Activated T-cell treated with anti-CD3 and anti-CD28 coated beads, Interleukin-2, amount 50 U/mL, for 24 hours (primary cell): ENCODE results near the gene TMEM217.
A peak's percentile ranks its signal among the peaks of the same experiment; 100 is the strongest.
"Not testable (repeated sequence)": the region's sequence is repeated elsewhere in the genome, so short reads cannot be mapped to it uniquely, and the experiment has no call there.

Experiments
- DNase-seq: peaks from one replicate; pipeline ENCODE4 v3.0.0-alpha.2; 2020
- H3K27ac Mint-ChIP-seq: 2 replicates; pipeline ENCODE4 v1.8.0; 2020; ENCODE audit warnings: mild to moderate bottlenecking, mixed read lengths
- H3K27me3 Mint-ChIP-seq: 2 replicates; pipeline ENCODE4 v1.8.0; 2020; ENCODE audit warnings: mixed read lengths
- H3K36me3 Mint-ChIP-seq: 2 replicates; pipeline ENCODE4 v1.8.0; 2020; ENCODE audit warnings: low read depth, mixed read lengths
- H3K4me1 Mint-ChIP-seq: 2 replicates; pipeline ENCODE4 v1.8.0; 2020; ENCODE audit warnings: low read depth, mixed read lengths
- H3K4me3 Mint-ChIP-seq: 2 replicates; pipeline ENCODE4 v1.8.0; 2020; ENCODE audit warnings: mild to moderate bottlenecking, moderate library complexity, mixed read lengths
- H3K9me3 Mint-ChIP-seq: 2 replicates; pipeline ENCODE4 v1.8.0; 2020; ENCODE audit warnings: mixed read lengths

The TMEM217 gene

DNA sequence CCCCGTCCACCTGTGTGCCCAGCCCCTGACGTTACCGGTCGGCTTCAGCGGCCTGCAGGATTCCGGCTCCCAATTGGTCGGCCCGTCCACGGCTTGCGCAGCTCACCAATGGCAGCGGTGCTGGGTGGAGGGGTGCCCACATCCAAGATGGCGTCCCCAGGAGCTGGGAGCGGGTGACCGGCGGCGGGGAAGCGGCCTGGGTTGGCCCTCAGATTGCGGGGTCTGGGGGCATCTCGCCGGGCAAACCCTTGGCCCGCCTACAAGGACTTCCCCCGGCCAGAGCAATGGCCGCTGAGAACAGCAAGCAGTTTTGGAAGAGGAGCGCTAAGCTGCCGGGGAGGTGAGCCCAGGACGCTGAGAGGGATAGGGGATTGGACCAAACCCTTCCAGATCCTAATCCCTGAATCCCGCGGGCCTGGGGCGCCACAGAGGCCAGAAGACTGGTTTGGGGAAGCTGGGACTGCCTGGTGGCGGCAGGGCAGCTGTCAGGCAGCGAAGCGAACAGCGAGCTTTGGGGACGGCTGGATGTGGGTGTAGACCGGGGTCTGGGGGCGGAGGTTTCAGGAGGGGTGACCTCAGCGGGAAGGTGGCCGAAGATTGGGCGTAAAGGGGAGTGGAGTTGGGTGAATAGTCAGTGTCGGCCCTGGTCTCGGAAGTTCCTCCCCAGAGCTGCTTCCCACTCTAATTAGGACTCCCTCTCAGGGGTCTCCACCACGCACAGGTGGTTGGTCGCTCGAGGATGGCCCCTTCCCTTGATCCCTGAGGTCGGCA lies at the start of gene TMEM217, which contains the start of gene TBC1D22B:
Gene TMEM217 (minus strand): TSS at position 511 of the 771 bp plus-strand sequence. CDS start 39,114 bp downstream, outside the sequence.
Gene TBC1D22B (plus strand): TSS at position 139 of the 771 bp plus-strand sequence. CDS start 146 bp downstream, at position 285.
- Mint-ChIP-seq H3K4me1 (peaks cover 48% of the 10 kb centered on the region), H3K27ac (peak within 1 kb of the TSS; percentile 96), H3K36me3 (peaks cover 30% of the 10 kb centered on the region), H3K4me3 (peak within 1 kb of the TSS; percentile 94), H3K27me3 (no peaks in the 10 kb centered on the region), H3K9me3 (no peaks in the 10 kb centered on the region)
- DNase-seq = peak; percentile 95

GRCh38 chr6:37307484-37307883 lies 49.5 kb upstream of the TMEM217 start:
- H3K9me3 Mint-ChIP-seq, H3K27me3 Mint-ChIP-seq, H3K27ac Mint-ChIP-seq, H3K4me1 Mint-ChIP-seq, H3K4me3 Mint-ChIP-seq, DNase-seq: not testable (repeated sequence)
- peaks cover 67% of the 10 kb centered on the region for H3K36me3 Mint-ChIP-seq

DNA sequence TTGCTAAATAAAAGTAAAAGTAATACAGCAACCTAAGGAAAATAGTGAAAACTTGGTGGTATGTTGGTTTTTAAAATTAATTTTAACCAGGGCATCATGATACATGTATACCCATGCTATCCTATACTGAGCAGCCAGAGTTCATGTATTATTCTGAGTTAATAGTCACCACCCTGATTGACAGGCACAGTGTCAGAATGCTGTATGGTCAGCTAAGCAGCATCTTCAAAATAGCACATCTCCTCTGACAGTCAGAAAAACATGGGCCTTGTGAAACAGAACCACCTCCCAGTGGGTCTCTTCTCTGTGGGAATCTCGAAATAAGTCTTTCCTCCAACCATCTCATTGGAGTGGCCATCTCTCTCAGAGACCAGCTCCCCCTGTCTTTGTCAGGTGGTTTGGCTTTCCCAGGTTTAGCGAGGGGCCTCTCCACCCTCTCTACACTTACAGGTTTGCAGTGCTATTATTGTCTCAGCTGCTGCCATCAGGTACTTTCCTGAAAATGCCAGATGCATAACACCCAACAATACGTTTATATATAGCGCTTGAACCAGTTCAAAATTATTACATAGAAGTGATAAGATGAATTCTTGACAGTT lies 48.8 kb upstream of the TMEM217 start:
- Mint-ChIP-seq H3K4me1 (no peaks in the 10 kb centered on the region), H3K4me3 (no peak overlapping the region), H3K36me3 (peaks cover 67% of the 10 kb centered on the region), H3K9me3 (no peaks in the 10 kb centered on the region), H3K27ac (no peak overlapping the region), H3K27me3 (no peaks in the 10 kb centered on the region)
- DNase-seq = no peak

GRCh38 chr6:37305841-37306425 lies 48.0 kb upstream of the TMEM217 start:
- Mint-ChIP-seq H3K36me3 (peaks cover 68% of the 10 kb centered on the region), H3K27me3 (no peaks in the 10 kb centered on the region), H3K27ac (no peak overlapping the region), H3K9me3 (no peaks in the 10 kb centered on the region), H3K4me3 (no peak overlapping the region), H3K4me1 (no peaks in the 10 kb centered on the region)
- DNase-seq = no peak

GRCh38 chr6:37304766-37305165 lies 46.8 kb upstream of the TMEM217 start:
- H3K4me3 Mint-ChIP-seq = no peak overlapping the region
- H3K27ac Mint-ChIP-seq = no peak overlapping the region
- H3K27me3 Mint-ChIP-seq = no peaks in the 10 kb centered on the region
- DNase-seq = no peak
- H3K4me1 Mint-ChIP-seq = no peaks in the 10 kb centered on the region
- peaks cover 75% of the 10 kb centered on the region for H3K36me3 Mint-ChIP-seq
- H3K9me3 Mint-ChIP-seq = no peaks in the 10 kb centered on the region

DNA sequence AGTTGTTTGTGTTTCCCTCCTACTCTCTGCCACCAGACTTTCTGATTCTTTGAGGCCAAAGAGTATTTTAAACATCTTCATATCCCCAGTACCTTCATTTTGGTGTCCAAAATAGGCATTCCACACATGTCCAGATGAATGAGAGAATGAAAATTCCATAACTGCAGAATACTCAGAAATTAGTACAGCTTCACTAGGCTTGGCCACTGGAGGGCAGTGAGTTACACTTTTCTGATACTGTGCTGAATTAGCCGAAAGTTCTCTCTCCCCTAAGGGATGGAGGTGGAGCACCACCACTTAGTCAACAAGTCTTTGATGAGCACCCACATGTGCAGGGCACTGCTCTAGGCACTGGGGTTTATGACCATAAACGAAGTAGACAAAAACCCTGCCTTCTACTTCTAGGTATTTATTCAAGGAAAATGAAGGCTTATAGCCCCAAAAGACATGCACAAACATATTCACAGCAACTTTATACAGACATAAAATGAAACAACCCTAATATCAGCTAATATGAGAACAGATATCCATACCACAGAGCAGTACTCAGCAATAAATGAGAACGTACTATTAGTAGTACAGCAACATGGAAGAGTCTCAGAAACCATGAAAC lies 46.1 kb upstream of the TMEM217 start:
- H3K4me1 Mint-ChIP-seq = peaks cover under 1% of the 10 kb centered on the region
- peaks cover 78% of the 10 kb centered on the region for H3K36me3 Mint-ChIP-seq
- no peaks in the 10 kb centered on the region for H3K27me3 Mint-ChIP-seq
- no peak overlapping the region for H3K4me3 Mint-ChIP-seq
- H3K27ac Mint-ChIP-seq = no peak overlapping the region
- DNase-seq = no peak
- no peaks in the 10 kb centered on the region for H3K9me3 Mint-ChIP-seq

GRCh38 chr6:37303091-37303660 lies 45.2 kb upstream of the TMEM217 start:
- H3K4me1 Mint-ChIP-seq = peaks cover 3% of the 10 kb centered on the region
- DNase-seq = no peak
- H3K9me3 Mint-ChIP-seq = no peaks in the 10 kb centered on the region
- peaks cover 79% of the 10 kb centered on the region for H3K36me3 Mint-ChIP-seq
- no peaks in the 10 kb centered on the region for H3K27me3 Mint-ChIP-seq
- H3K4me3 Mint-ChIP-seq = no peak overlapping the region
- no peak overlapping the region for H3K27ac Mint-ChIP-seq

- Mint-ChIP-seq H3K4me3 (no peak overlapping the region), H3K27ac (no peak overlapping the region), H3K9me3 (no peaks in the 10 kb centered on the region), H3K4me1 (peaks cover 3% of the 10 kb centered on the region), H3K27me3 (no peaks in the 10 kb centered on the region), H3K36me3 (peaks cover 81% of the 10 kb centered on the region)
- DNase-seq = no peak
Observed at GRCh38 chr6:37302086-37302686, 44.2 kb upstream of the TMEM217 start.

GRCh38 chr6:37299990-37300389 lies 42.0 kb upstream of the TMEM217 start:
- peaks cover 80% of the 10 kb centered on the region for H3K36me3 Mint-ChIP-seq
- H3K9me3 Mint-ChIP-seq = no peaks in the 10 kb centered on the region
- no peak for DNase-seq
- peaks cover 3% of the 10 kb centered on the region for H3K4me1 Mint-ChIP-seq
- H3K27ac Mint-ChIP-seq = no peak overlapping the region
- H3K27me3 Mint-ChIP-seq = no peaks in the 10 kb centered on the region
- H3K4me3 Mint-ChIP-seq = no peak overlapping the region

DNA sequence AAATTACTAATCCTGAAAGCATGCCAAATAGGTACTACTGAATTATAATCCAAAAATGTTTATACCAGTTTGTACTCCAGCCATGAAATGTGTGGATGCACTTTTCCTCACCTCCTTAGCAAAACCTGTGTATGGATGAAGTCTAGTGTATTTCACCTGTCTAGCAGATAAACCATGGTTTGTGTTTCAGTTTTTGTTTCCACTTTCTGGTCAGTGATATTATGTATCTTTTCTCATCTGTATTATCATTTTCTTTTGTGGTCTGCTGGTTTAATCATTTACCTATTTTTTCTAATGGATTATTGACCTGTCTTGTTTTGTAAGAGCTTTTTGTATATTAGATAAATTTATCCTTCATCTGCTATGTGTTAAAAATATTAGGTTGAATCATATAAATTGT lies 41.0 kb upstream of the TMEM217 start:
- H3K27ac Mint-ChIP-seq = no peak overlapping the region
- H3K36me3 Mint-ChIP-seq = peaks cover 76% of the 10 kb centered on the region
- no peaks in the 10 kb centered on the region for H3K9me3 Mint-ChIP-seq
- H3K4me1 Mint-ChIP-seq = peaks cover 3% of the 10 kb centered on the region
- H3K4me3 Mint-ChIP-seq = no peak overlapping the region
- no peak for DNase-seq
- no peaks in the 10 kb centered on the region for H3K27me3 Mint-ChIP-seq

DNA sequence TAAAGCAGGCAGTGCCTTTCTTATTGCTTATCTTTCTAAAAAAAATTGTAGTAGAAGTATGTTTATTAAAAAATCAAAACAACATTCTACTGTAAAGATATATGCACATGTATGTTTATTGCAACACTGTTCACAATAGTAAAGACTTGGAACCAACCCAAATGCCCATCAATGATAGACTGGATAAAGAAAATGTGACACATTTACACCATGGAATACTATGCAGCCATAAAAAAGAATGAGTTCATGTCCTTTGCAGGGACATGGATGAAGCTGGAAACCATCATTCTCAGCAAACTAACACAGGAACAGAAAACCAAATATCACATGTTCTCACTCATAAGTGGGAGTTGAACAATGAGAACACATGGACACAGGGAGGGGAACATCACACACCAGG lies 39.7 kb upstream of the TMEM217 start:
- H3K4me1 Mint-ChIP-seq, H3K4me3 Mint-ChIP-seq, DNase-seq, H3K9me3 Mint-ChIP-seq, H3K27me3 Mint-ChIP-seq, H3K27ac Mint-ChIP-seq: not testable (repeated sequence)
- H3K36me3 Mint-ChIP-seq = peaks cover 73% of the 10 kb centered on the region

DNA sequence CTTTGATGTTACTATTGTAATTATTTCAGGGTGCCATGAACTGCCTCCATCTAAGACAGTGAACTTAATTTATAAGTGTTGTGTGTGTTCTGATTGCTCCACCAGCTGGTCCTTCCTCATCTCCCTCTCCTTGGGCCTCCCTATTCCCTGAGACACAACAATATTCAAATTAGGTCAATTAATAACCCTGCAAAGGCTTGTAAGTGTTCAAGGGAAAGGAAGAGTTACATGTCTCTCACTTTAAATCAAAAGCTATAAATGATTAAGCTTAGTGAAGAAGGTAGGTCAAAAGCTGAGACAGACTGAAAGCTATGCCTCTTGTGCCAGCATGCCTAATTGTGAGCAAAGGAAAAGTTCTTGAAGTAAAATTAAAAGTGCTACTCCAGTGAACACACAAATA lies 35.5 kb upstream of the TMEM217 start:
- Mint-ChIP-seq H3K27ac (no peak overlapping the region), H3K4me1 (peaks cover 17% of the 10 kb centered on the region), H3K36me3 (peaks cover 74% of the 10 kb centered on the region), H3K4me3 (no peak overlapping the region), H3K27me3 (no peaks in the 10 kb centered on the region), H3K9me3 (no peaks in the 10 kb centered on the region)
- DNase-seq = no peak

DNA sequence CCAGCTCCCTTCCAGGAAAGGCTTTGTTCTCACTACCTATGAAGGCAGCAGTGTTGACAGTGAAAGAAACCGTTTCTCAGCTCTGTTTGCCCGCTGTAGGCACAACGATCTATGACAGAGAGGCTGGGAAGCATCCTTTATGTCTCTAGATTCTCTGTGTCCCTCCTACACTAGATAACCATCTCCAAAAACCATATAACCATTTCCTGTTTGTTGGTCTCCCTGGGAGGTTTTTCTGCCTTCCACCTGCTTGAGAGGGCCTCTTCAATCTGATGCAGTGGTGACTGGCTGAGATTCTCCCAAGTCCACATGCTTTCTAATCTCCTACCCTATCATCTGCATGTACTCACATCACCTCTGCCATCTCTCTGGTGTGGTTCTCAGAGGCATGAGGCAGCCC lies 32.0 kb upstream of the TMEM217 start:
- Mint-ChIP-seq H3K27me3 (no peaks in the 10 kb centered on the region), H3K9me3 (no peaks in the 10 kb centered on the region), H3K27ac (peak overlapping the region; percentile 82), H3K4me1 (peaks cover 30% of the 10 kb centered on the region), H3K4me3 (no peak overlapping the region), H3K36me3 (peaks cover 80% of the 10 kb centered on the region)
- DNase-seq = no peak

DNA sequence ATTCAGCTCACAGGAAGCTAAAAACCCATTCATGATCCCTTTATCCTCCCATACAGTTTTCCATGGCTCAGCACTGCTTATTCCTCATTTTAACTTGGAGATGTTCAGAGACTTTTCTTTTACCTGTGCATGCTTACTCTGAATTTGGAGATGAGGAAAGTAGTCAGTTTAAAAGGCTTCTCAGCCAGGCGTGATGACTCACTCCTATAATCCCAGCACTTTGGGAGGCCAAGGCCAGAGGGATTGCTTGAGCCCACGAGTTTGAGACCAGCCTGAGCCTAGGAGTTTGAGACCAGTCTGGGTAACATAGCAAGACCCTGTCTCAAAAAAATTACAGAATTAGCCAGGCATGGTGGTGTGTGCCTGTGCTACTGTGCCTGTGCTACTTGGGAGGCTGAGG lies 30.3 kb upstream of the TMEM217 start:
- no peak overlapping the region for H3K4me3 Mint-ChIP-seq
- H3K36me3 Mint-ChIP-seq = peaks cover 84% of the 10 kb centered on the region
- DNase-seq = no peak
- peaks cover 30% of the 10 kb centered on the region for H3K4me1 Mint-ChIP-seq
- H3K9me3 Mint-ChIP-seq = no peaks in the 10 kb centered on the region
- H3K27me3 Mint-ChIP-seq = no peaks in the 10 kb centered on the region
- no peak overlapping the region for H3K27ac Mint-ChIP-seq
